ENCODE data around the gene TMEM253. TPM values are rescaled to one million over a fixed set of nuclear protein-coding genes. Genes with fewer than 3 reads are reported as not detected.

Gene TMEM253
- total and polyA plus RNA-seq, 4 donors, result 0.14 to 0.25 (median 0.19) TPM; not detected in 1

DNA sequence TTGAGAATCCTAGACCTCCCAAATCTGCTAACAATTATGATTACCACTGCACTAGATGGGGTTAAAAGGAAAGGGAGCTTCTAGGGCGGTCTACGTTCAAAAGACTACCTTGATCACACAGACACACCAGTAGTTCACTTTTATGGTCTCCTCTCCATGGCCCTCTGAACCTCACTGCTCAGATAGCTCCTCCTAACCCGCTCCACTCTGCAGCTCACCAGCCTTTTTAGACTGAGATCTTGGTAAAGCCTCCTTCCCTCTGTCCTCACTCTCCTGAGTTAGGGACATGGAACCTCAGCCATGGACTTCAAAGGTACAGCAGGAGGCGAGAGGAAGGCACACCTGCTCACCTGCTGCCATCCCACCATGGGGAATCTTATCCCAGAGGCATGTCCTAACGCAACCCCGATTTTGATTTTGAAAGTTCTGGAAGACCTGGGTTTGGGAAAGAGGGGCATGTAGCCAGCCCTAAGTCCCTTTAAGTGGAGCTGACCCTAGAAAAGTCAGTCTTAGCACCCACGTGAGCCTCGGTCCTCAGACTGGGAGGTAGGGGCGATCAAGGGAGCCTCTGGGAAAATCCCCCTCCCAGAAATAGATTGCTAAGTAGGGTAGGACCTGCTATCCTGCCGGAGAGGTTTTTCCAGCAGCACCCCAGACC is 3.8 kb upstream of the TMEM253 start:
- peak overlapping the region in 1 of 3 donors; percentile 80 for H3K4me3 ChIP-seq (ENCODE audit: low read depth in 1 of 3, low read length in 3 of 3)
- no peaks in the 10 kb centered on the region for H3K27me3 ChIP-seq (ENCODE audit: control insufficient read depth in 4 of 4, insufficient read depth in 4 of 4, low read length in 3 of 4)
- H3K27ac ChIP-seq (ENCODE audit: low read depth in 1 of 2, low read length in 2 of 2), result peak overlapping the region; percentile 51 to 61
- H3K4me1 ChIP-seq (ENCODE audit: control insufficient read depth in 4 of 4, insufficient read depth in 4 of 4, low read length in 3 of 4), result peaks cover 2 to 15% (median 7%) of the 10 kb centered on the region in 4 donors
- no peaks in the 10 kb centered on the region for H3K9me3 ChIP-seq (ENCODE audit: control insufficient read depth in 4 of 4, low read length in 3 of 4)
- peaks cover 0 to under 1% (median 0%) of the 10 kb centered on the region in 4 donors for H3K36me3 ChIP-seq (ENCODE audit: control insufficient read depth in 4 of 4, insufficient read depth in 3 of 4, low read depth in 1 of 4, low read length in 3 of 4)
- 63% methylated on average over 10 of the region's 10 CpGs for WGBS
- no peak for TF ChIP-seq FOXA1 (IDR thresholded peaks at IDR 0.05)
- TF ChIP-seq EGR1 (IDR thresholded peaks at IDR 0.05; ENCODE audit: low read depth in 2 of 2), result no peak
- no peak for TF ChIP-seq HNF4A (conservative IDR thresholded peaks at IDR 0.05)
- TF ChIP-seq, protein P1, sequence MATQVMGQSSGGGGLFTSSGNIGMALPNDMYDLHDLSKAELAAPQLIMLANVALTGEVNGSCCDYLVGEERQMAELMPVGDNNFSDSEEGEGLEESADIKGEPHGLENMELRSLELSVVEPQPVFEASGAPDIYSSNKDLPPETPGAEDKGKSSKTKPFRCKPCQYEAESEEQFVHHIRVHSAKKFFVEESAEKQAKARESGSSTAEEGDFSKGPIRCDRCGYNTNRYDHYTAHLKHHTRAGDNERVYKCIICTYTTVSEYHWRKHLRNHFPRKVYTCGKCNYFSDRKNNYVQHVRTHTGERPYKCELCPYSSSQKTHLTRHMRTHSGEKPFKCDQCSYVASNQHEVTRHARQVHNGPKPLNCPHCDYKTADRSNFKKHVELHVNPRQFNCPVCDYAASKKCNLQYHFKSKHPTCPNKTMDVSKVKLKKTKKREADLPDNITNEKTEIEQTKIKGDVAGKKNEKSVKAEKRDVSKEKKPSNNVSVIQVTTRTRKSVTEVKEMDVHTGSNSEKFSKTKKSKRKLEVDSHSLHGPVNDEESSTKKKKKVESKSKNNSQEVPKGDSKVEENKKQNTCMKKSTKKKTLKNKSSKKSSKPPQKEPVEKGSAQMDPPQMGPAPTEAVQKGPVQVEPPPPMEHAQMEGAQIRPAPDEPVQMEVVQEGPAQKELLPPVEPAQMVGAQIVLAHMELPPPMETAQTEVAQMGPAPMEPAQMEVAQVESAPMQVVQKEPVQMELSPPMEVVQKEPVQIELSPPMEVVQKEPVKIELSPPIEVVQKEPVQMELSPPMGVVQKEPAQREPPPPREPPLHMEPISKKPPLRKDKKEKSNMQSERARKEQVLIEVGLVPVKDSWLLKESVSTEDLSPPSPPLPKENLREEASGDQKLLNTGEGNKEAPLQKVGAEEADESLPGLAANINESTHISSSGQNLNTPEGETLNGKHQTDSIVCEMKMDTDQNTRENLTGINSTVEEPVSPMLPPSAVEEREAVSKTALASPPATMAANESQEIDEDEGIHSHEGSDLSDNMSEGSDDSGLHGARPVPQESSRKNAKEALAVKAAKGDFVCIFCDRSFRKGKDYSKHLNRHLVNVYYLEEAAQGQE (IDR thresholded peaks at IDR 0.05), result no peak
- TF ChIP-seq YY1 (IDR thresholded peaks at IDR 0.05), result no peak
- TF ChIP-seq JUND (IDR thresholded peaks at IDR 0.05), result no peak
- TF ChIP-seq, protein P2, sequence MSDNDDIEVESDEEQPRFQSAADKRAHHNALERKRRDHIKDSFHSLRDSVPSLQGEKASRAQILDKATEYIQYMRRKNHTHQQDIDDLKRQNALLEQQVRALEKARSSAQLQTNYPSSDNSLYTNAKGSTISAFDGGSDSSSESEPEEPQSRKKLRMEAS (IDR thresholded peaks at IDR 0.05), result no peak
- TF ChIP-seq SP1 (IDR thresholded peaks at IDR 0.05), result no peak
- TF ChIP-seq, protein P3, sequence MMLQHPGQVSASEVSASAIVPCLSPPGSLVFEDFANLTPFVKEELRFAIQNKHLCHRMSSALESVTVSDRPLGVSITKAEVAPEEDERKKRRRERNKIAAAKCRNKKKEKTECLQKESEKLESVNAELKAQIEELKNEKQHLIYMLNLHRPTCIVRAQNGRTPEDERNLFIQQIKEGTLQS (IDR thresholded peaks at IDR 0.05), result no peak
- TF ChIP-seq HNF4G (IDR thresholded peaks at IDR 0.05), result no peak
- no peak for TF ChIP-seq NR2F2 (IDR thresholded peaks at IDR 0.05)
- TF ChIP-seq RAD21 (IDR thresholded peaks at IDR 0.05), result no peak
- no peak for TF ChIP-seq RXRA (IDR thresholded peaks at IDR 0.05)
- no peak for TF ChIP-seq GABPA (IDR thresholded peaks at IDR 0.05 in 1 of 2, conservative IDR thresholded peaks at IDR 0.05 in 1 of 2)
- TF ChIP-seq, protein P4, sequence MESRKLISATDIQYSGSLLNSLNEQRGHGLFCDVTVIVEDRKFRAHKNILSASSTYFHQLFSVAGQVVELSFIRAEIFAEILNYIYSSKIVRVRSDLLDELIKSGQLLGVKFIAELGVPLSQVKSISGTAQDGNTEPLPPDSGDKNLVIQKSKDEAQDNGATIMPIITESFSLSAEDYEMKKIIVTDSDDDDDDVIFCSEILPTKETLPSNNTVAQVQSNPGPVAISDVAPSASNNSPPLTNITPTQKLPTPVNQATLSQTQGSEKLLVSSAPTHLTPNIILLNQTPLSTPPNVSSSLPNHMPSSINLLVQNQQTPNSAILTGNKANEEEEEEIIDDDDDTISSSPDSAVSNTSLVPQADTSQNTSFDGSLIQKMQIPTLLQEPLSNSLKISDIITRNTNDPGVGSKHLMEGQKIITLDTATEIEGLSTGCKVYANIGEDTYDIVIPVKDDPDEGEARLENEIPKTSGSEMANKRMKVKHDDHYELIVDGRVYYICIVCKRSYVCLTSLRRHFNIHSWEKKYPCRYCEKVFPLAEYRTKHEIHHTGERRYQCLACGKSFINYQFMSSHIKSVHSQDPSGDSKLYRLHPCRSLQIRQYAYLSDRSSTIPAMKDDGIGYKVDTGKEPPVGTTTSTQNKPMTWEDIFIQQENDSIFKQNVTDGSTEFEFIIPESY (IDR thresholded peaks at IDR 0.05), result no peak
- TF ChIP-seq, protein P5, sequence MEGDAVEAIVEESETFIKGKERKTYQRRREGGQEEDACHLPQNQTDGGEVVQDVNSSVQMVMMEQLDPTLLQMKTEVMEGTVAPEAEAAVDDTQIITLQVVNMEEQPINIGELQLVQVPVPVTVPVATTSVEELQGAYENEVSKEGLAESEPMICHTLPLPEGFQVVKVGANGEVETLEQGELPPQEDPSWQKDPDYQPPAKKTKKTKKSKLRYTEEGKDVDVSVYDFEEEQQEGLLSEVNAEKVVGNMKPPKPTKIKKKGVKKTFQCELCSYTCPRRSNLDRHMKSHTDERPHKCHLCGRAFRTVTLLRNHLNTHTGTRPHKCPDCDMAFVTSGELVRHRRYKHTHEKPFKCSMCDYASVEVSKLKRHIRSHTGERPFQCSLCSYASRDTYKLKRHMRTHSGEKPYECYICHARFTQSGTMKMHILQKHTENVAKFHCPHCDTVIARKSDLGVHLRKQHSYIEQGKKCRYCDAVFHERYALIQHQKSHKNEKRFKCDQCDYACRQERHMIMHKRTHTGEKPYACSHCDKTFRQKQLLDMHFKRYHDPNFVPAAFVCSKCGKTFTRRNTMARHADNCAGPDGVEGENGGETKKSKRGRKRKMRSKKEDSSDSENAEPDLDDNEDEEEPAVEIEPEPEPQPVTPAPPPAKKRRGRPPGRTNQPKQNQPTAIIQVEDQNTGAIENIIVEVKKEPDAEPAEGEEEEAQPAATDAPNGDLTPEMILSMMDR (IDR thresholded peaks at IDR 0.05; ENCODE audit: low read depth, low read length, missing input control), result no peak
- TF ChIP-seq TAF1 (conservative IDR thresholded peaks at IDR 0.05), result no peak
- no peak for TF ChIP-seq FOXA2 (IDR thresholded peaks at IDR 0.05)
- no peak for DNase-seq (ENCODE audit: low spot score)
- H3K9ac ChIP-seq (ENCODE audit: low read depth in 1 of 2, low read length in 2 of 2), result no peak overlapping the region

Data from liver (tissue), 9 donors.